HUES64 (cell line): ENCODE measurements around the gene OR6C4.
"Not testable (repeated sequence)": the region's sequence is repeated elsewhere in the genome, so short reads cannot be mapped to it uniquely, and the experiment has no call there.

ENCODE experiments used
- H3K27ac ChIP-seq: 2 replicates; pipeline ENCODE4 v1.7.0; 2013; ENCODE audit warnings: low read depth, low read length, inconsistent platforms
- H3K27me3 ChIP-seq: 2 replicates; pipeline ENCODE4 v1.6.1; 2013; ENCODE audit warnings: mild to moderate bottlenecking, low read length; ENCODE audit not compliant: insufficient read depth
- H3K36me3 ChIP-seq: 2 replicates; pipeline ENCODE4 v1.6.1; 2013; ENCODE audit warnings: mild to moderate bottlenecking, low read length; ENCODE audit not compliant: insufficient read depth
- H3K4me1 ChIP-seq: 2 replicates; pipeline ENCODE4 v1.6.1; 2013; ENCODE audit warnings: mild to moderate bottlenecking, low read length, moderate library complexity; ENCODE audit not compliant: insufficient read depth
- H3K4me3 ChIP-seq: 2 replicates; pipeline ENCODE4 v1.5.1; 2013; ENCODE audit warnings: mild to moderate bottlenecking, low read length, moderate library complexity
- H3K9ac ChIP-seq: 2 replicates; pipeline ENCODE4 v1.6.1; 2013; ENCODE audit warnings: mild to moderate bottlenecking, low read depth, low read length
- H3K9me3 ChIP-seq: 2 replicates; pipeline ENCODE4 v1.6.1; 2013; ENCODE audit warnings: low read depth, low read length; ENCODE audit not compliant: insufficient read depth
- WGBS: fragments of 150-250, 120-280 bp; methylation state at CpG from one replicate; pipeline ENCODE4 v1.1.7; 2013; ENCODE audit warnings: missing lambda C conversion rate; 5-methylcytosine and 5-hydroxymethylcytosine counted together

Gene OR6C4

DNA sequence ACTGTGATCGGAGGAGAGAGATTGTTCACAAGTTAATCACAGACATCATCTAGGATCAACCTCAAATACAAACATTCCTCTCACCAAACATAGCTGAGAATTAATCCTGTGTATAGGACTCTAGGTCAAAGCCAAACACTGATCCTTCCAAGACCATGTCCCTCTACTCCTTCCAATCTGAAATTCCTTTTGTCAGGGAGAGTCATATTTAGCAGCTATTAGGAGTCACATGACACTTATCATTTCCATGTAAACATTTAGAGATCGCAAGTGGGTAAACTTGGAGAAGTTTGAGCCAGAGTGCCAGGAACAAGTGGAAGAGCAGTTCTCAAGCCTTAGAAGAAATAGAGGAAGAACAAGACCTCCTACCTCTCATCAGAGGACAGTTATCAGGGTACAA lies 36.4 kb downstream of the OR6C4 start:
- no peak overlapping the region for H3K9ac ChIP-seq
- H3K36me3 ChIP-seq, result no peaks in the 10 kb centered on the region
- H3K27me3 ChIP-seq, result no peaks in the 10 kb centered on the region
- H3K4me1 ChIP-seq, result no peaks in the 10 kb centered on the region
- 100% methylated on average over 2 of the region's 2 CpGs for WGBS
- no peak overlapping the region for H3K4me3 ChIP-seq
- H3K27ac ChIP-seq, result no peak overlapping the region
- H3K9me3 ChIP-seq, result 0 out of 2 replicates have a peak, but pooled peaks cover 4% of the 10 kb centered on the region

DNA sequence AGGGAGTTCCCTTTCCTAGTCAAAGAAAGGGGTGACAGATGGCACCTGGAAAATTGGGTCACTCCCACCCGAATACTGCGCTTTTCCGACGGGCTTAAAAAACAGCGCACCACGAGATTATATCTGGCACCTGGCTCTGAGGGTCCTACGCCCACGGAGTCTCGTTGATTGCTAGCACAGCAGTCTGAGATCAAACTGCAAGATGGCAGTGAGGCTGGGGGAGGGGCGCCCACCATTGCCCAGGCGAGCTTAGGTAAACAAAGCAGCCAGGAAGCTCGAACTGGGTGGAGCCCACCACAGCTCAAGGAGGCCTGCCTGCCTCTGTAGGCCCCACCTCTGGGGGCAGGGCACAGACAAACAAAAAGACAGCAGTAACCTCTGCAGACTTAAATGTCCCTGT lies 40.8 kb downstream of the OR6C4 start:
- WGBS, result 66% methylated on average over 11 of the region's 12 CpGs
- H3K27ac ChIP-seq, H3K4me1 ChIP-seq, H3K9ac ChIP-seq, H3K27me3 ChIP-seq, H3K4me3 ChIP-seq, H3K9me3 ChIP-seq, H3K36me3 ChIP-seq: not testable (repeated sequence)
